Stimulated activated CD4-positive, alpha-beta T cell treated with anti-CD3 and anti-CD28 coated beads, TNF-alpha, amount 100 ng/mL, for 1 hour (primary cell): ENCODE measurements around the gene LRIG1.

Experiments
- DNase-seq, 3 donors: peaks; one replicate each; pipeline ENCODE4 v3.0.0-alpha.2; 2020; ENCODE audit warnings: low read depth in 3 of 3, low spot score in 1 of 3

The LRIG1 gene

DNA sequence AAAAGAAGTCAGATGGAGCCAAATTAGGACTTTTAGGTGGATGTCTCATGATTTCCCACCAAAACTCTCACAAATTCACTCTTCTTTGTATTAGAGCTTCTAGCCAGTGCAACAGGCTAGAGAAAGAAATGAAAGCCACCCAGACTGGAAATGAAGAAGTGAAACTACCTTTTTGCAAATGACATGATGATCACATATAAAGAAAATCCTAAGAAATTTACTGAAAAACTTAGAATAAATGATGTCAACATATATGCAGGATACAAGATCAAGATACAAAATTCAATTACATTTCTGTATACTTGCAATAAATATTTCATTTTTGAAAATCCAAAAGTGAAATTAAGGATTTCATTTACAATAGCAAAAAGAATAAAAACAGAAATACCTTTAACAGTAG is 110.8 kb downstream of the LRIG1 start:
- no peak for DNase-seq

DNA sequence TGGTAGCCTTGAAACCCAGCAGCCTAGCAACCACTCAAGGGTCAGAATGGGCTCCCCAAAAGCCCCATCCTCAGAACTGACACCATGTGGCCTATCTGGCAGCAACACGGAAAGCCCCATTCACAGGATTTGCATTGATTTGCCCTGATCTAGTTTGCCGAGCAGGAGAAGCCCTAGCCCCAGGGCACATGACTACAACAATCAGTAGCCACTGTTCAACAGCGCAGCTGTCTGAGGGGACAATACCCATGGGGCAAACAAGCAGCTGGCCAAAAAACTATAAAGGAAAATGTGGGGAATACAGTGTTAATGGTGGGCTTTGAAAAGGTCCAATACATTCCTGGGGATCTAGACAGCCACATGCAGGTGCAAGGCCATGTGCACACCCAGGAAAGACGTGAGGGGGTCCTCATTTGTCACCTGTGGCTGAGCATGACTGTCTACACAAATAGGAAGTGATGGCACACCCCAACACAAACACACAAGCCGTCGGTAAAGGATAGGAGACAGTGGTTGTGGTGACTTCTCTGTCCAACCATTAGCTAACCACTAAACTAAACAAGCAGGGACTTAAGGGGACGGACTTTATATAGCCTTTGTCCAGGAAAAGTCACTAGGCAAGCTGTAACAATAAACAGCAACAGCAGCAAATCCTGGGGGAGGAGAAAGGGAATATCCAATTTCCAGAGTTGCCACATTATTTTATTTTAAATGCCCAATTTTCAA is 113.7 kb downstream of the LRIG1 start:
- DNase-seq: no peak

DNA sequence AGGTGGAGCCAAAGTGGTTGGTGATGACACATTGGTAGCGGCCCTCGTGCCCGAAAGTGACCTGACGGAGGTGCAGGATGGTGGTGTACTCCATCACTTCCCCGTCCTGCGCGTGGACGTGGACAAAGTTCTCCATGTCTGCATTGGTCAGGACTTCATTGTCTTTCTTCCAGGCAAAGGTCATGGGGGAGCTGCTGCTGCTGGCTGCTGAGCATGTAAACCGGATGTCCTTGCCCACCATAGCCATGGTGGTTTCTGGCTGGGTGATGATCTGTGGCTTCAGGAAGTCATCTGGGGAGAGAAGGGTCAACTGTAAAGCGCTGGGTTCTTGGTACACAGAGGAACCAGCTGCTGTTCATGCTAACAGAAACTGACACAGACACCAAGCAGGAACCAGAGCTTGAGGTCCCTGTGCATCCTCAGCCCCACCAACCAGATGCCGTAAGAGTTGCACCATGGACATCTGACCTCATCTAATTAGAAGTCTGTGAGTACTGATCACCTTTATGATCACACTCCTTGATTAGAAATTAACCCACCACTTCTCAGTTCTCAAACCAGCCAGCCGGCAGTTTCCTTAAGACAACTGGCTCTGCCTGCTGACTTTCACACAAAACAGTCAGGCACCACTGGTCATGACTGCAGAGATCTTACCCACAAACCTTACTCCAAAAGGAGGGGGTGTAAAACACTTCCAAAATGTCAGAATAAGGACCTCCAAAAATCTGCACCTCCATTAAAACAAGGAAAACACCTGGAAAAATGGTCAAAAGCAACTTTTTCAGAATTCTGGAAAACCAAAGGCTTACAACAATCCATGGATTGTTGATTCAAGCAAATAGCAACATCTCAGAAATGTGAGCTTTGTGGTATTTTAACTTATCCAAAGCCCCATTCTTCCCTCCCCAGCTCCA is 114.6 kb downstream of the LRIG1 start:
- DNase-seq: no peak

DNA sequence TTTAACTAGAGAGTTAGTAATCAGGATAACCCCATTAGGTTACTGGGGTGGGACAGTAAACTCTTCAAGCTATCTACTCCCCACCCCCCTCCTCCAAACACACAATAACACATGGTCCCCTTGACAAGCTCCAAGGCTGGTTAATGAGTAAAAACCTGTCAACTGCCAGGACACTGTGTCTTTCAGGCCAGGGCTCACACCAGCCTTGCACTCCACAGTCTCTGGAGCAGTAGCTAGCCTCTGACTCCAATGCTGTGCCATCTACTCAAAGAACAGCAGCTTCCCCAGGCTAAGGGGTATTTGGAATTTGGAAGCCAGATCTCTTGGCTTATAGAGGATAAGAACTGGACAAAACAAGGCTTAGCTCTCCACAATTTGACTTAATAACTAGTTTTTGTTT is 115.8 kb downstream of the LRIG1 start:
- no peak for DNase-seq

DNA sequence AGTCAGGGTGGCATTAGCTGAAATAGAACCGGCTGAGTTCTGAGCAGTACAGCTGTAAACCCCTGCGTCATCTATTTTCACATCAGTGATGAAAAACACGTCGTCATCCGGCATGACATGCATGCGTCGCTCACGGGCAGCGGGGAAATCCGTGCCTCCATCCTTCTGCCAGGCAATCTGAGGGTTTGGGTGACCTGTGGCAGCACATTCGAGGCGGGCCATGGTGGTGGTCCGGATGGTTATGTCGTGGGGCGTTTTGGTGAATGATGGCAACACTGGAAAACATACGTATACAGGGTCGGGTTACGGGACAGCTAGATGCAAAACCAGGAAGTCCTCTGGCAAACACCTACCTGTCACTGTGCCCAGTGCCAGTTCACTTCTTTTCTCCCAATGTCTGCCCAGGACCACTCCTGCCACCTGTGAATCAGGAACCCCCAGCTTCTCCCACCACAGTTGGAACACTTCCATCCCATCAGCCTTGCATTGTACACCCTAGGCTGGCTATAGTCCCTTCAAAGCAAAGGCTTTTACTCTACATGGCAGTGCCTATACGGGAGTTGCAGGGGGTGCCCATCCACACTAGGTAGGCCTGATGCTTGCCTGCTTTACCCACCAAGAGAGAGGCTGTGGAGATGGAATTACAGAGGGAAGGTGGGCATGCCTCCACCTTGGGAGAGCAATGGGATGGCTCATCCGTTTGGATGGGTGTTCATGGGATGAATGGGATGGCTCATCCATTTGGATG is 116.7 kb downstream of the LRIG1 start:
- no peak for DNase-seq

DNA sequence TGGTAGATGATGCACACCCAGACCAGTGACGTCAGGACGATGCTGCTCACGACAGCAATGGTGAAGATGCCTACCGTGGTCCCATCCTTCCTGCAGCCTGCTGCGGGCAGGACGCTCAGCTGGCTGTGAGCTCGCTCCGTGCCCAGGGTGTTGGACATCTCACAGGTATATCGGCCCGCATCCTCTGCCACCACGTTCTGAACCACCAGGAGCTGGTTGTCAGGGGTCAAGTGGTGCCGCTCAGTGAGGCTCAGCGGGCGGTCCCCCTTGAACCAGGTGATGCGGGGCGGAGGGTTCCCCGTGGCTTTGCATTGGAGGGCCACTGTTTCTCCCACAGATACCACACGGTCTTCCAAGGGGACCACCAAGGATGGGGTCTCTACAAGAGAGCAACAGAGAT is 117.8 kb downstream of the LRIG1 start:
- DNase-seq: no peak

DNA sequence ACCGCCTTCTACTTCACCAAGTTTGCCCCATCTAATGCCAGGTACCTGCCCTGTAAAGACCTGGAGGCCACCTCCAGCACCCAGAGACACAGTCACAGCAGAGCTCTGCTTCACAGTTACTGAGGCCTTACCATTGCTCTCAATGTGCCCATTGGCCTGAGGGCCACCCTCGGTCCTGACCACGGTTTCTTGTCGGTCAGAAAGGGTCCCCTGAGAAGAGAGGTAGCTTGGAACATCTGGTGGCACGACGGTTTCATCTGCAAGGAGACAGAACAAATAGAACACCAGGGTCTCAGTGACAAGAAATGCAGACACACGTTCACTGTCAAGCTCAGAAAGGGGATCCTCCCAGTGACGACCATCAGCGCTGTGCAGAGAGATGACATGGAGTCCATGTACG is 118.7 kb downstream of the LRIG1 start:
- no peak for DNase-seq

DNA sequence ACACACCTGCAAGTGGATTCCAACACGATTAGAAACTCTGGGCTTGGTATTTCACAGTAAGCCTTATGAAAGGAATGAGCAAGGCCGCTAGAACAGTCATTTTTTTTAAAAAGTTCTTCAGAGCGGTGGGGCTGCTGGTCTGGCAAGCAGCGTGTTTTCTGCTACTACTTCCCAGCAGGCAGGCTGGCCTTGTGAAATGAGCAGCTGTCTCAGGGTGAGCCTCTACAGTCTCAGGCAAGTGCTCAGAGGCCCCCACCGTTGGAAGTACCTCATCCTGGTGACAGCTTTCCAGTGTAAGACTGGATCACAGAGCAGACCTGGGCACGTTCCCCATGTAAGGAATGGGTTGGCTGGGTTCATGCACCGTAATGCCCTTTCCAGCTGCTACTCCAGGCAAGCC is 119.2 kb downstream of the LRIG1 start:
- no peak for DNase-seq

DNA sequence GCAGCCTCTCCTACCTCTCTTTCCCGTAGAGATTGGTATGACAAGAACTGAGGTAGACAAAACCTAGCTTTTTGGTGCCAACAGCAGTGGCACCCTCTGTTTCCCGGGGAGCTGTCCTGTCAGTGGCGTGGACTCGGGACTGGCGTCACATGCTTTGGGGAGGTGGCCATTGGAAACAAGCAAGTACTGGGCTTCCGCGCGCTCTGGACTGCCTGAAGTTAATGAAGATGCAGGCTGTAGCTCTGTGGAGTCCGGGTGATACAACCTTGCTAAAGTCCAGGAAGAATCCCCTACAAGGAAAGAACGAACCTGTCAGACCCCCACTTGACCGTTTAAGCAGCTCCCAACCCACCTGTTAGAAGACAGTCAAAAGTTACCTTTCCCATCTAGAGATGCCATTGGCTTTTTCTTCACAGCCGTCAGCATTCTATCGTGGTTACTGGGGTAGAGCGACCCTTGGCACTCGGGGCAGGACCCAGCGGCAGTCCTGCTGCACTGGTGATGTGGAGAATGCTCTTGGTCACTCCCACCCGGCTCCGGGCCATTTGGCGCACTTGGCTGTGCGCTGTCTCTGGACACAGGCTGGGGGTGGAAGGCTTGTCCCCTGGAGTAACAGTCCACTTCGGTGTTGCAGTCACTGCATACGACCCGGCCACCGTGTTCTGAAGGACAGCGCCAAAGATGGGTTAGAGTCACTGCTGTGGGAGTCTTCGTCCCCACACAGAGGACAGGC is 120.5 kb downstream of the LRIG1 start:
- DNase-seq: no peak

DNA sequence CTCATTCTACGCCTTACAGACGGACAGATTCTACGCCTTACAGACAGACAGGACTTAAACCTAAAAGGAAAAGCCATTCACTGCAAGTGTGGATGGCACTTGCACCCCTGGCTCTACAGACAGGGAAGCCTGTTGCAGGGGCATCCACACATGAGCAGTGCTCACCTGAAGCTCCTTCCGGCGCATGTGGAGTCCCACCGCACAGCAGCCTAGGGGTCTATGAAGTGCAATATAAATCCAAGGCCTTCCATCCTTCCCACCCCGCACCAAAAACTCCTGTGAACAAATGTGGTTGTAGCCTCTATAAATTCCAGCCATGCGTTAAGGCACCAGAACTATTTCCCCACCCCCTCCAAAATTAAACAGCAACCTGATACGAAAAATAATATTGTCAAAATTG is 121.3 kb downstream of the LRIG1 start:
- DNase-seq: no peak

DNA sequence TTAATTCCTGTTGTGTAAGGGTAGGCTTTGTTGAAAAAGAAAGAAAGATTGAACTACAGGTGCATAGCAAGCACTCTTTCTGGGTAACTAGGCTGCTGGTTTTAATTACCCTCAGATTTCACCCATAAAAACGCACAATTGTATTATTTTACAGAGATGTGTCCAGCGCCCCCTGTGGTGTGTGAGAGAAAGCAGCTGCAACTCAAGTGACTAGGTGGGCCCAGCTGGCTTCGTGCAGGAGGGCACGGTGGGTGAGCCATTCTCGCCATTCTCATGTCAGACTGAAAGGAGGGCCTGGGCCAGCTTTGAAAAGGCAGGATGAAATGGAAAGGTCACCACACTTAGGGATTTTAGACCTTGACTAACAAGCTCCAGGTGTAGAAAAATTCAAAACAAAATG is 122.6 kb downstream of the LRIG1 start:
- DNase-seq: peak in 1 of 3 donors; percentile 14

DNA sequence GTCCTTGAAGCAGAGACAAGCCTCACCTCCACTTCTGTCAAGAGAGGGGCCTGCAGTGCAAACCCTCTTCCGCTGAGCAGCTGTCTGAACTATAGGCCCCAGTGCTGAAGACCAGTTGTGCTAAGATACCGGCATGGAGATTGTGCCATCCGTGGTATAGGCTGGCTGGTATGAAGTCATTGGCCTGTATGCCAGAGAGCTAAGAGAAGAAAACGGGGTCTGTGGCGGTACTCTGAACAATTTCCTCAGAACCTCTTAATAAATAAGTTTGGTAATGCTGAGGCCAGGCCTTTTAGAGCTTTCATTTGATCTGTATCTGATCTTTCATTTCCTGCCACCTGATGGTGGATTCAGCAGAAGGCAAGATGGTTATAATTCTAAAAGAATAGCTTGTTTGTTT is 123.0 kb downstream of the LRIG1 start:
- no peak for DNase-seq

DNA sequence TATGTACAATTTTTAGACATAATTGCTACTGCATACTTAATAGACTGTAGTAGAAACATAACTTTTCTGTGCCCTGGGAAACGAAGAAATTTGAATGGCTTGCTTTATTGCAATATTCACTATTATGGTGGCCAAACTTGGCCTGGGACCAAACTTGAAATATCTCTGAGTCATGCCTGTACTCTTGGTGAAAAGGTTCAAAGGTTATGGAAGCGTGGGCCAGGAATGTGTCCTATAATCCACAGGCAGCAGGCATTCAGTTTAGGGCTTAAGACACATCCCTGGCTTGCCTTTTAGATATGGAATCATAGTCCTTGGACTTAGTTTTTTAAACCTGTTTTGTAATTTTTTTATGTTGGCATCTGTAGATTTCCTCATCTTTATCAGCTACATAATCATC is 124.3 kb downstream of the LRIG1 start:
- DNase-seq: no peak

DNA sequence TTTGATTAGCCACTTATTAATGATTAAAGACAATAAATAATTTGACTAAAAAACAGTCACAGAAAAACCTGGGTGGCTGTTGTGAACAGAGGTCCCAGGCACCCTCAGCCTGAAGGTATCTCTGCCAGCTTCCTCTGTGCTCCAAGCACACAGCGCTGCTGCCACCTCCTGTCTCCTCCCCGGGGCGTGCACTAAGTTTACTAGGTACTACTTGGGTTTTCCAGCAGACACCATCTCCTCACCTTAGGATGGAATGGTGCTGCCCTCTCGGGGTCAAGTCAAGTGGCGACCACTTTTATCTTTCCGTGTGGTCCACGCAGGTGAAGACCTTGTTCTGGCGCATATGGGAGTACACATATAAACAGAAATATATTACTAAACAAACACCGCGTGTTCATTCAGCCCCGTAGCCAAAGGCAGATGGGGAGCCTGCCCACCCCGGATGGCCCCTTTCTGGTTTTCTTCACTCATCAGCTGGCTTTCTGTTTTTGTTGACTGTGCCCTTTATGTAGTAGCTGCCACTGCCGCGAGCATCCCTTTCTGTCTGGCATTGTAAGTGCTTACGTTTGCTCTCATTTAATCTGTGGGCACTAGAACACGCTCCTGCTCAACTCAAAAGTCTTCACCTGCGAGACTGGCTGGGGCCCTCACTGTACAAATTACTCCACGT is 128.0 kb downstream of the LRIG1 start:
- peak in 2 of 3 donors; percentile 10 to 16 for DNase-seq

DNA sequence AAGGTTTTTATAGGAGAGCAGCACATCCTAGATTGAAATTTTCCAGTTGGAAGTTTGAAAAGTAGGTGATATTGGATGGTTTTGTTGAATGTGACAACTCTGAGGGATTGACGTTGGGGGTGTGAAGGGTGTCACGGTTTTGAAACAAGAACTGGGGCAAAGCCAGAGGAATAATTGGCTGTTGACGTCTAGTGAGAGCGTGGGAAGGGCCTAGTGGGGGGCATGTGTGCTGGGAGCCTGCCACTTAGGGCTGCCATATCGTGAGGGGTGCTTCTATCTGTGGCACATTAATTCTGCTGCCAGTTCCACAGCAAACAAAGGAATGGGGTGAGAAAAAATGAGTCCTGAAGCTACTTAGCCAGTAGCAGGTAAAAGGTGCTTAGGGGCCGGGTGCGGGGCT is 129.4 kb downstream of the LRIG1 start:
- DNase-seq: no peak

DNA sequence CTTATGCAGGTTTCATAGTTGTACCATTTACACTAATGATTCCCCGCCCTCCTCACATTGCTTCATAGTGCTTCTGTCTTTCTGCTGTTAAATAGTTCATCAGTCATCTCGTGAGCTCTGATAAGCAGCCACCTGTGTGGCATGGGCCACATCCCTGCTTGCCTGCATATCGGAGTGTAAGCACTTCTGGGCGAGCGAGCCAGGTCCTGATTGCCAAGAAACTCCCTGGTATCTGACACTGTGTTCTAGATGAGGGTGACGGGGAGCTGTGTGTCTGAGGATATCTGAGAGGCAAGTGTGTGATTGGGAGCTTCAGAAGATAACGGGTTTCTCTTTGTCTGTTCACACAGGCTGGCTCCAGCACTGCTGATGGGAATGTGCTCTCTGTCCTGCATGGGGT is 130.6 kb downstream of the LRIG1 start:
- DNase-seq: no peak

DNA sequence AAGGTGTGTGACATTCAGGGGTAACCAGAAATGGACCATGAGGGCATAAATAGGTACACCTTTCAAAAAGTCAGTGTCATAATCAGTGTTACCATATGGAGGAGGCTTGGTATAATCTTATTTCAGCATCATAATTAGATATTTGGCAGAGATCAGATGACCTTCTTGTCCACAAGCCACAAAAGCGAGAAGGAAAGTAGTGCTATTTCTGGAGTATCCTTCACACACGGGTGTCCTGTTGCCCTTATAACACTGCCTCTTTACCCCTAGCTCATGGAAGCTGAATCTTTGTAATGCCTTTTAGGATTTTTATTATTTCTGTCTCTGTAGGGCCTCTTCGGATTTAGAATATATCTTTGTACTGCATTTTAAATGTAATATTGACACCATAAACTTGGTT is 132.8 kb downstream of the LRIG1 start:
- no peak for DNase-seq

DNA sequence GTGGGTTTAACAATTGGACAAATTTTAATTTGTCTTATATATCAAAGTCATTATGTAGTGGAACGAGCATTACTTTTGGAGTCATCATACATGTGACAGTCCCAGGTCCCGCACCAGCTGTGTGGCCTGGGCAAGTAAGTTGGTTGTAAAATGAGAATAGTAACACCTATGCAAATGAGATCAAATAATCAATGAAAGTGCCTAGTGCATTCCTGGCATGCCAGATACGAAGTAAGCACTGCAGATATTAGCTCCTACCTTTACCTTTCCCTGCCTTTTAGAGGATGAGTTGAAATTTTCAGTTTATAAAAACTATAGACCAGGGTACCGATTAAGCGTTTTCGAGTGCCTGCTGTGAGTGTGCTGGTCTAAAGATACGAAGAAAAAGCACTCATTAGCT is 134.1 kb downstream of the LRIG1 start:
- DNase-seq: no peak

DNA sequence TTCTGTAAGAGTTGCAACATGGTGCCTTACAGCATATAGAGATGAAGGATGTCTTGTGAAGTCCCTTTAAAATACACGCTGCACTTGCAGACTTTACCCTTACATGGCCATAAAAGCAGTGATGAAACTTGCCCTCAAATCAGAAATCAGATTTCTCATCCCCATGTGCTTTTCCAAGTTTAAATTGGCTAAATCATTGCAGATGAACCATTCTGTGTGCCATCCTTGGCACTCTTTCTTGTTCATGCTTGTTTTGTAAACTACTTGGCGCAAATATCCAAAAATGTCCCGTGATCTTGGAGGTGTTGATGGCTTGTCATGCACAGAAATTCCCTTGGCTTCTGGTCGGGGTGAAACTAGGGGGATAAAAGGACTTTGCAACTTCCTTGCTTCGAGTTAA is 135.7 kb downstream of the LRIG1 start:
- DNase-seq: no peak

DNA sequence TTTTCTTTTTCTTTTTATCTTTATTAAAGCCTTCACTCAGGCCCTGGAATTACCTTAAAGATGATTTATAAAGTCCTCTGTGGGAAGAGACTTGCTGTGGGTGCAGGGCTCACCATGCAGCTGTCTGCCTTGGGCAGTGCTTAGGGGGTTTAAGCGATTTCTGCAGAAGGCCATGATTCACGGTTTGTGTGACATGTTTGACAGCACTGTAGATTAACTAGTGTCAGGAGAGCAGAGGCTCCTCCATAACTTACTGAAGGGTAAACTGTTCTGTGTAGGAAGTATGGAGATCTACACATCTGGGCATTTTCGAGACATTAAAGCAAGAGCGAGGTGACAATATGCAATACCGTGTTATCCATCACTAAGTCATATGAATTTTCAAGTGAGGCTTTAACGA is 137.7 kb downstream of the LRIG1 start:
- no peak for DNase-seq

DNA sequence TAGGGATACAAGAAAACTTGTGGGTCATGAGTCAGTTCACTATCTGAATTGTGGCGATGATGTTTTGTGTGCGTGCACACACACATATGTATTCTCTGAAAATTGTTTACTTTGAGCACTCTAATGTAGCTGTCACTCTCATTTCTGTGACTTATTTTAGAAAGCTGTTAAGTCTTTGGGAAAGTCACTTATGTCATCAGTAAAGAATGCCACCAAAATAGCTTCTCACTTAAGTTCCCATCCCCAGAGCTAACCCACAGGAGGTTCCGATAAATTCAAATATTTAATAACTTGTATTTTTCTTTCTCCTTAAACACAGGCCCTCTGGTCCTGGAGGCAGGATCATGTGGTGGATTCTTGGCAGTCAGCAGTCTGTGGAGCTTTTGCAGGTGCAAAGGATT is 138.3 kb downstream of the LRIG1 start:
- DNase-seq: no peak
